ENCODE data around the gene MIEN1.
"Not testable (repeated sequence)": the region's sequence is repeated elsewhere in the genome, so short reads cannot be mapped to it uniquely, and the experiment has no call there.

Gene MIEN1

DNA sequence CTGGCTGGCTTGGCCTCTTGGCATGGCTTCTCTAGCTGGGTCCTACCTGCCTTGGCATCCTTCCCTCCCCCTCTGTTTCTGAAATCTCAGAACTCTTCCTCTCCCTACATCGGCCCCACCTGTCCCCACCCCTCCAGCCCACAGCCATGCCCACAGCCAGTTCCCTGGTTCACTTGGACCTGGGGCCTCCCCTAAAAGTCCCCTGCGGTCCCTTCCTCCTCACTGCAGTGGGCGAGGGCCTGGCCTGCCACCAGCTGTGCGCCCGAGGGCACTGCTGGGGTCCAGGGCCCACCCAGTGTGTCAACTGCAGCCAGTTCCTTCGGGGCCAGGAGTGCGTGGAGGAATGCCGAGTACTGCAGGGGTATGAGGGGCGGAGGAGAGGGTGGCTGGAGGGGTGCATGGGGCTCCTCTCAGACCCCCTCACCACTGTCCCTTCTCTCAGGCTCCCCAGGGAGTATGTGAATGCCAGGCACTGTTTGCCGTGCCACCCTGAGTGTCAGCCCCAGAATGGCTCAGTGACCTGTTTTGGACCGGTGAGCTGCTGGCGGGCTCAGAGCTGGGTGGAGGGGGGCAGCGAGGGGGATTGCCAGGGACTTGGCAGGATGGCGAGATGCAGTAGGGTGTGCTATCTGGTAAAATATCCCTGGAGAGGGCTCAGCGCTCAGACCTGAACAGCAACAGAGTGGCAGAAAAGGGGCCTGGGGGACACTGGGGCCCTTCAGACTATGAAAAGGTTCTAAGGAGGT is 14.1 kb downstream of the MIEN1 start:
- DNase-seq (ENCODE audit: low read depth in 2 of 2), result no peak

DNA sequence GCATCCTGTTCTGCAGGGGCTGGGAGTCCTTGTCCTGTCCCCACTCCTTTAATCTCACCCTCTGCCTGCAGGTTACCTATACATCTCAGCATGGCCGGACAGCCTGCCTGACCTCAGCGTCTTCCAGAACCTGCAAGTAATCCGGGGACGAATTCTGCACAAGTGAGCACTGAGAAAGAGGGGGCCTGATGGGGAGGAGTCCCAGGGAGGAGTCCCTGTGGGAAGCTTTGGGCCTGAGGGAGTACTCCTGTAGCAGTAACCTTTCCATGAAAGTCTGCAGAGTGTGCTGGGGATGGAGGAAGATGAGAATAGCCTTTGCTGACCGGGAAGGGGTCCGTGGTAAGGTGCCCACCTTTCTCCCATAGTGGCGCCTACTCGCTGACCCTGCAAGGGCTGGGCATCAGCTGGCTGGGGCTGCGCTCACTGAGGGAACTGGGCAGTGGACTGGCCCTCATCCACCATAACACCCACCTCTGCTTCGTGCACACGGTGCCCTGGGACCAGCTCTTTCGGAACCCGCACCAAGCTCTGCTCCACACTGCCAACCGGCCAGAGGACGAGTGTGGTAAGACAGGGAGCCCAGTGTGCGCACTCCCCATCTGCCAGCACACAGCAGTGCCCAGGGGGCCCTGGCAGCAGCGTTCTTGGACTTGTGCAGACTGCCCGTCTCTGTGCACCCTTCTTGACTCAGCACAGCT is 14.8 kb downstream of the MIEN1 start:
- DNase-seq (ENCODE audit: low read depth in 2 of 2), result no peak

GRCh38 chr17:39714234-39714633 is 16.1 kb downstream of the MIEN1 start:
- DNase-seq (ENCODE audit: low read depth in 2 of 2), result no peak

GRCh38 chr17:39711851-39712250 is 18.5 kb downstream of the MIEN1 start:
- DNase-seq (ENCODE audit: low read depth in 2 of 2), result no peak

- DNase-seq (ENCODE audit: low read depth in 2 of 2), result not testable (repeated sequence)
Measured at GRCh38 chr17:39711071-39711470, 19.3 kb downstream of the MIEN1 start.

DNA sequence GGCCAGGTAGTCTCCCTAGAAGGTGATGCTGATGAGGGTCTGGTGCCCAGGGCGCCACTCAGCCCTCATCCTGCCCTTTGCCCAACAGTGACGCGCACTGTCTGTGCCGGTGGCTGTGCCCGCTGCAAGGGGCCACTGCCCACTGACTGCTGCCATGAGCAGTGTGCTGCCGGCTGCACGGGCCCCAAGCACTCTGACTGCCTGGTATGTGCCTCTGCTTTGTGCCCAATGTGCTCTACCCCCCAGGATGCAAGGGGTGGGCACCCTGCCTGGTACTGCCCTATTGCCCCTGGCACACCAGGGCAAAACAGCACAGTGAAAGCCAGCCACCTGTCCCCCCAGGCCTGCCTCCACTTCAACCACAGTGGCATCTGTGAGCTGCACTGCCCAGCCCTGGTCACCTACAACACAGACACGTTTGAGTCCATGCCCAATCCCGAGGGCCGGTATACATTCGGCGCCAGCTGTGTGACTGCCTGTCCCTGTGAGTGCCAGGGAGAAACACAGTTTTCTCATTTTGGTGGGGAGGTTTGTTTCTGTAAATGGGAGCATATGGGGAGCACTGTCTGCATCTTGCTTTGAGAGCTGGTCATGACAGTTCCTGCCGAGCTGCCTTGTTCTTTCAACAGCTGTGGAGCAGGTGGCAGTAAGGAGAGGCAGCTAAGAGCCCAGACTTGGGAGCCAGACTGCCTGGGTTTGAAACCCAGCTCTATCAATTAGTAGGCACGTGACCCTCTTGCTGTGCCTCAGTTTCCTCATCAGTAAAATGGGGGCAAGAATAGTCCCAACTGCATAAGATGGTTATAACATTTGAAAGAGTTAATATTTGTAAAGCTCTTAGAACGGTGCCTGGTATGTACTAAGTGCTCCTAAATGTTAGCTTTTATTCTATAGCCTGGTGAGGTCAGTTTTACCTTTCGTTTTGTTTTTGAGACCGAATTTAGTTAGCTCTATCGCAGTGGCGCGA is 20.1 kb downstream of the MIEN1 start:
- no peak for DNase-seq (ENCODE audit: low read depth in 2 of 2)

DNA sequence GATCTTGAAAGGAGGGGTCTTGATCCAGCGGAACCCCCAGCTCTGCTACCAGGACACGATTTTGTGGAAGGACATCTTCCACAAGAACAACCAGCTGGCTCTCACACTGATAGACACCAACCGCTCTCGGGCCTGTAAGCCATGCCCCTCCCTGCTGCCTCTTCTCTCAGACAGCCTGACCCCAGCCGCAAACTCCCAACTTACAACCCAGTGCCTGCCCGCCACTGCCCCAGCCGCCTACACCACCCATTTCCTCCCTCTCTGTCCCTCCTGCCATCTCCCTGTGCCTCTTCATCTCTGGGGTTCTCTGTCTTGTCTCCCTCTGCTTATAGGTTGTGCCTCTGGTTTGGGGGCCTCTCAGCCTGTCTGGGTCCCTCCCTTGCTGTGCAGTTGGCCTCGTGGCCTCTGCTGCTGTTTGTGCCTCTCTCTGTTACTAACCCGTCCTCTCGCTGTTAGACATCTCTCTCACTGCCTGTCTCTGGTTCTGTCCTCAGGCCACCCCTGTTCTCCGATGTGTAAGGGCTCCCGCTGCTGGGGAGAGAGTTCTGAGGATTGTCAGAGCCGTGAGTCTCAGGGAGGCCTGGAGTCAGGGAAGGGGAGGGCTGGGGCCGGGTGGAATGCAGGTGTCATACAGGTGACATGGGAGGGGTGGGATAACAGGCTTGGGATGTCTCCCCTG is 20.9 kb downstream of the MIEN1 start:
- no peak for DNase-seq (ENCODE audit: low read depth in 2 of 2)

DNA sequence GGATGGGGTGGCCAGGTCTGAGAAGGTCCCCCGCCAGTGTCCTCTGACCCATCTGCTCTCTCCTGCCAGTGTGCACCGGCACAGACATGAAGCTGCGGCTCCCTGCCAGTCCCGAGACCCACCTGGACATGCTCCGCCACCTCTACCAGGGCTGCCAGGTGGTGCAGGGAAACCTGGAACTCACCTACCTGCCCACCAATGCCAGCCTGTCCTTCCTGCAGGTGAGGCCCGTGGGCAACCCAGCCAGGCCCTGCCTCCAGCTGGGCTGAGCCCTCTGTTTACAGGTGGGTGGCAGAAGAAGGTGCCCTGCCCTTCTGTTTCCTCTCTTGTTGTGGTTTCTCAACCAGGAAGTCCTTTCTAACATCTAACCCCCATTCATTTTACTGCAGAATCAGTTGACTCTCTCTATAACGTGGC is 23.4 kb downstream of the MIEN1 start:
- no peak for DNase-seq (ENCODE audit: low read depth in 2 of 2)

DNA sequence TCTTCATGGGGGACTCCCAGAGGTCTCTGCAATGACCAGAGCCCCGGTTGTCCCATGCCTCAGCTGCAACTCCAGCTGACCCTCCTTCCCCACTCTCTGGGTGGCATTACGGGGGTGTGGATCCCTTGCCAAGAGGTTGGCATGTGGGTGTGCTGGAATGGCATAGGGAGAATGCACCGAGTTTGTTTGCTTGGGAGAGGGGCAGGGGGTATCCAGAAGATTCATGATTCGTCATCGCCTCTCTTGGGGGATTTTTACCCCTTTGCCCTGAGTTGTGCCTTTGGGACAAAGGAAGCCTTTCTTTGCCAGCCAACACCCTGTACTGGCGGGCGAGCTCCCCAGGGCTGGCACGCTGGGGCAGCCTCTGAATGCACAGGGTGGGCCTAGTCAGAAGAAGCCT is 23.9 kb downstream of the MIEN1 start:
- no peak for DNase-seq (ENCODE audit: low read depth in 2 of 2)

DNA sequence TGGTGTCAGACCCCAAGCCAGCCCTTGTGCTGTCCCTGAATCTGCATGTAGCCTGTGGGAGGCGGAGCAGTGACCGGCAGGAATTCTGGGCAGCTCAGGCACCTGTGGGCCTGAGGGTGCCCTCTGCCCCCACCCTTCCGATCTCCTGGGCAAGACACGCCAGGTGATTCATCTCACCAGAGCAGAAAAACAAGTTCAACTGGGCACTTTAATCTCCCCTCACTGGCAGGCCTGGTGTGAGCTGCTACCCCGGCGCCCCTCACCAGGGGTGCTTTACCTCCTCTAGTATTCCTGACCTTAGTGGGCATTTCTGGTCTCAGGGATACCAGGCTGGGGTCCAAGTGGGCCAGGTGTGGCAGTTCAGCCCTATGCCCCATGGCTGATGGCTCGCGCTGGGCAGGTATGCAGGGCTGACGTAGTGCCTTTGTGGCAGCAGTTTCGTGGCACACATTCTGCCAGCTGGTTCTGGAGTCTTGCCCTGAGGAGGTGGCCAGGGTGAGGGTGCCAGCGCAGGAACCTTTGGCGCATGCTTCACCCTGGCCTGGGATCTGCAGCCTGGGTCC is 24.5 kb downstream of the MIEN1 start:
- no peak for DNase-seq (ENCODE audit: low read depth in 2 of 2)

DNA sequence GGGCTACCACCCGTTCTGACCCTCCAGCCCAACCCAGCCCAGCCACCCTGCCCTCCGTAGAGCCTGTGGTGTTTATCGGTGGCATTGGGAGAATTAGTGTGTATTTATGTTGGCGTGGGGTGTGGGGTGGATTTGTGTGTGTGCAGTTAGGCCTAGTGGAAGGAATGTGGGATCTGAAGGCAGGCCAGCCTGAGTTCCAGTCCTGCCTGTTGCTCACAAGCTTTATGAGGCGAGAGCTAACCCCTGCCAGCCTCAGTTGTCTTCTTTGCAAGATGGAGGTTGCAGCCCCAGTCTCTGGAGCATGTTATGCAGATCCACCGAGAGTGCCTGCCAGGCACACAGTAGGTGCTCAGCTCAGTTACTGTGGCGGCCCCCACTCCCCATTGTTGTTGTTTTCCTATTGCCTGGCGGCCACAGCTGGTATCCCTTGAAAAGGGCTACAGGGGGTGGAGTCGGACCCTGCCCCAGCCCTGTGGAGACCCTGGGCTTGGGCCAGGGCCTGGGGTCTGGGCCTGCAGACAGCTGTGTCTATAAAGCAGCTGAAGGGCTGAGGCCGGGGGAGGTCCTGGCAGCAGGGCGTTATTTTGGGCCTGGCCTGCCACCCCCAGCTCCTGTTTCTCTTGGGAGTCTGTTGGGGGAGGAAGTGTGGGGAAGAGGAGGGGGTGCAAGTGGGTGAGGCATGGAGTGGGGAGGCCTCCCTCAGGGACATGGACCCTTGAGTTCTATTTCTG is 25.3 kb downstream of the MIEN1 start:
- DNase-seq (ENCODE audit: low read depth in 2 of 2), result no peak

GRCh38 chr17:39703913-39704312 is 26.4 kb downstream of the MIEN1 start:
- DNase-seq (ENCODE audit: low read depth in 2 of 2), result no peak

GRCh38 chr17:39702901-39703893 is 27.1 kb downstream of the MIEN1 start:
- no peak for DNase-seq (ENCODE audit: low read depth in 2 of 2)

DNA sequence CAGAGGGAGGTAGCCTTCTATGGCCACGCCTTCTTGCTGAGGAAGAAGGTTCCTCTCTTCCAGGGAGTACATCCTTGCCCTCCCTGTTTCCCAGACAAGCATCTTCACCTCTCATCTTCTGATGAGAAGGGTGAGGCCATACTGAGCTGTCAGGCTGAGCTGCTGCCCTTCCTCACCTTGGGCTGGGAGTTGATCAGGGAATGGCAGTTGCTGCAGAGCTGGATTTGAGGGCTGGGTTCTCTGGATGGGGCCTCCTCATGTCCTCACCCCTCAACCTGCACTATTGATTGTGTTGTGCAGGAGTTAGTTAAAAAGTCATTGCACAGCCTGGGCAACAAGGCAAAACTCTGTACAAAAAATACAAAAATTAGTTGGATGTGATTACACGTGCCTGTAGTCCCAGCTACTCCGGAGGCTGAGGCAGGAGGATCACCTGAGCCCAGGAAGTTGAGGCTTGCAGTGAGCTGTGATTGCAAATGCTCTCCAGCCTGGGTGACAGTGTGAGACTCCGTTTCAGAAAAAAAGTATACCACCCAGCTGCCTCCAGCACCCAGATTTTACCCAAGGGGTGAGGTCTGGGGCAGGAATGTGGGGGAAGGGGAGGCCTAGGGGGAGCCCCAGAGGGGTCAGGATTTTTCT is 28.4 kb downstream of the MIEN1 start:
- DNase-seq (ENCODE audit: low read depth in 2 of 2), result no peak

- DNase-seq (ENCODE audit: low read depth in 2 of 2), result no peak
Measured at GRCh38 chr17:39701012-39701783, 29.1 kb downstream of the MIEN1 start.

DNA sequence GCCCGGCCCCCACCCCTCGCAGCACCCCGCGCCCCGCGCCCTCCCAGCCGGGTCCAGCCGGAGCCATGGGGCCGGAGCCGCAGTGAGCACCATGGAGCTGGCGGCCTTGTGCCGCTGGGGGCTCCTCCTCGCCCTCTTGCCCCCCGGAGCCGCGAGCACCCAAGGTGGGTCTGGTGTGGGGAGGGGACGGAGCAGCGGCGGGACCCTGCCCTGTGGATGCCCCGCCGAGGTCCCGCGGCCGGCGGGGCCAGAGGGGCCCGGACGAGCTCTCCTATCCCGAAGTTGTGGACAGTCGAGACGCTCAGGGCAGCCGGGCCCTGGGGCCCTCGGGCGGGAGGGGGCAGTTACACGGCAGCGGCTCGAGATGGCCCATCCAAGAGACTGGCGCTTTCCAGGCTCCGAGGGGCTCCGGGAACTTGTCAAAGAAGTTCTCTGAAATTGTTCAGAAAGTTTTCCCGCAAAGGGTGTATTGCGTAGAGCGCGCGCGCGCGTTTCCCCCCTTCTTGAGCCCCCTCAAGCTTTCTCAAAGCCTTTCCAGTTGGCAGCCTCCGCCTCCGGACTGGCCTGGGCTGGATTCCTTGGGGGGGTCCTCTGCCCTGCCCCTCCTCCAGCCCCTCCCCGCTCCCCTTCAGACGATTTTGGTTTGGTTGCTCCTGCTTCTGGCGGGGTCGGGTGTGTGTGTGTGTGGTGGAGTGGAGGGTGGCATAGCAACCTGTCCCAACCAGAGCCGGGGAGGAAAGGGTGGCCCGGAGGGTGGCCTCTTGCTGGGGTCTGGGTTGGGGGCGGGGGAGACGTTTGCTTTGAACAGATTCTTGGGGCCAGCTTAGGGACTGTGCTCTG is 30.0 kb downstream of the MIEN1 start:
- DNase-seq (ENCODE audit: low read depth in 2 of 2), result no peak

DNA sequence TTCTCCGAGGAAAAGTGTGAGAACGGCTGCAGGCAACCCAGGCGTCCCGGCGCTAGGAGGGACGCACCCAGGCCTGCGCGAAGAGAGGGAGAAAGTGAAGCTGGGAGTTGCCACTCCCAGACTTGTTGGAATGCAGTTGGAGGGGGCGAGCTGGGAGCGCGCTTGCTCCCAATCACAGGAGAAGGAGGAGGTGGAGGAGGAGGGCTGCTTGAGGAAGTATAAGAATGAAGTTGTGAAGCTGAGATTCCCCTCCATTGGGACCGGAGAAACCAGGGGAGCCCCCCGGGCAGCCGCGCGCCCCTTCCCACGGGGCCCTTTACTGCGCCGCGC is 30.5 kb downstream of the MIEN1 start, which contains the start of gene ERBB2:
Gene ERBB2 (plus strand): TSS at position 247 of the 330 bp plus-strand sequence. CDS start 175 bp downstream, outside the sequence.
- DNase-seq (ENCODE audit: low read depth in 2 of 2), result no peak
